ENCODE measurements around the gene GIT1. TPM values are rescaled to one million over a fixed set of nuclear protein-coding genes. Genes with fewer than 3 reads are reported as not detected.

Gene GIT1
- total RNA-seq, 2 donors from 2014 or later: 26.7 to 48.1 TPM

GRCh38 chr17:29546830-29547229 lies 42.6 kb downstream of the GIT1 start:
- no peaks in the 10 kb centered on the region for H3K27me3 ChIP-seq
- H3K9me3 ChIP-seq: no peaks in the 10 kb centered on the region
- DNase-seq (ENCODE audit: low spot score): no peak
- H3K27ac ChIP-seq: no peak overlapping the region
- peaks cover 0 to 8% of the 10 kb centered on the region in 2 donors for H3K4me1 ChIP-seq
- no peak overlapping the region for H3K4me3 ChIP-seq
- no peak for TF ChIP-seq CTCF (IDR thresholded peaks at IDR 0.05)
- H3K36me3 ChIP-seq: peaks cover 18% of the 10 kb centered on the region

- Histone ChIP-seq H3K27me3 (no peaks in the 10 kb centered on the region), H3K27ac (no peak overlapping the region), H3K4me3 (no peak overlapping the region), H3K36me3 (peaks cover 23% of the 10 kb centered on the region), H3K4me1 (peaks cover 0 to 8% of the 10 kb centered on the region in 2 donors), H3K9me3 (no peaks in the 10 kb centered on the region)
- no peak for TF ChIP-seq CTCF (IDR thresholded peaks at IDR 0.05)
- DNase-seq (ENCODE audit: low spot score): no peak
Measured at GRCh38 chr17:29546085-29546484, 43.4 kb downstream of the GIT1 start.

- Histone ChIP-seq H3K4me3 (no peak overlapping the region), H3K4me1 (no peaks in the 10 kb centered on the region), H3K27ac (no peak overlapping the region), H3K36me3 (peaks cover 23% of the 10 kb centered on the region), H3K9me3 (no peaks in the 10 kb centered on the region), H3K27me3 (no peaks in the 10 kb centered on the region)
- no peak for DNase-seq (ENCODE audit: low spot score)
- no peak for TF ChIP-seq CTCF (IDR thresholded peaks at IDR 0.05)
Measured at GRCh38 chr17:29544066-29544465, 45.4 kb downstream of the GIT1 start.

- Histone ChIP-seq H3K27ac (no peak overlapping the region), H3K4me1 (no peaks in the 10 kb centered on the region), H3K9me3 (no peaks in the 10 kb centered on the region), H3K4me3 (no peak overlapping the region), H3K36me3 (peaks cover 41% of the 10 kb centered on the region), H3K27me3 (no peaks in the 10 kb centered on the region)
- TF ChIP-seq CTCF (IDR thresholded peaks at IDR 0.05): no peak
- no peak for DNase-seq (ENCODE audit: low spot score)
Measured at GRCh38 chr17:29533976-29534375, 55.5 kb downstream of the GIT1 start.

GRCh38 chr17:29526322-29526721 lies 63.1 kb downstream of the GIT1 start:
- Histone ChIP-seq H3K27ac (no peak overlapping the region), H3K36me3 (peaks cover 48% of the 10 kb centered on the region)
- no peak for TF ChIP-seq CTCF (IDR thresholded peaks at IDR 0.05)

GRCh38 chr17:29524692-29525091 lies 64.8 kb downstream of the GIT1 start:
- H3K4me1 ChIP-seq: no peaks in the 10 kb centered on the region
- no peak overlapping the region for H3K27ac ChIP-seq
- DNase-seq (ENCODE audit: low spot score): no peak
- H3K27me3 ChIP-seq: no peaks in the 10 kb centered on the region
- H3K9me3 ChIP-seq: no peaks in the 10 kb centered on the region
- peaks cover 55% of the 10 kb centered on the region for H3K36me3 ChIP-seq
- H3K4me3 ChIP-seq: no peak overlapping the region
- TF ChIP-seq CTCF (IDR thresholded peaks at IDR 0.05): no peak

More at GRCh38 chr17:29526322-29526721, 63.1 kb downstream of the GIT1 start:
- Histone ChIP-seq H3K27me3 (no peaks in the 10 kb centered on the region), H3K4me1 (no peaks in the 10 kb centered on the region), H3K4me3 (no peak overlapping the region), H3K9me3 (no peaks in the 10 kb centered on the region)
- DNase-seq (ENCODE audit: low spot score): no peak
